Activated T-cell treated with anti-CD3 and anti-CD28 coated beads, Interleukin-2, amount 50 U/mL, for 48 hours (primary cell): ENCODE results near the gene UBE2O.

Source experiments
- DNase-seq, 2 experiments: peaks; one replicate each; pipeline ENCODE4 v3.0.0-alpha.2; 2020

UBE2O gene

GRCh38 chr17:76462556-76463290, 9.8 kb upstream of the UBE2O start:
- DNase-seq: no peak

GRCh38 chr17:76461765-76462555, 9.0 kb upstream of the UBE2O start:
- DNase-seq: no peak

GRCh38 chr17:76459674-76460073, 6.7 kb upstream of the UBE2O start:
- no peak for DNase-seq

- DNase-seq: peak in 1 of 2 experiments; percentile 35
Measured at GRCh38 chr17:76458580-76459490, 5.9 kb upstream of the UBE2O start.

- no peak for DNase-seq
Measured at GRCh38 chr17:76453431-76453743, 435 bp upstream of the UBE2O start.

- DNase-seq: no peak
Measured at GRCh38 chr17:76452127-76452659, 759 bp downstream of the UBE2O start.

GRCh38 chr17:76451506-76451905, 1.4 kb downstream of the UBE2O start:
- no peak for DNase-seq

GRCh38 chr17:76449126-76449525, 3.8 kb downstream of the UBE2O start:
- no peak for DNase-seq

- DNase-seq: no peak
Measured at GRCh38 chr17:76447931-76448652, 4.9 kb downstream of the UBE2O start.

- peak in 1 of 2 experiments; percentile 32 for DNase-seq
Measured at GRCh38 chr17:76446449-76447231, 6.3 kb downstream of the UBE2O start.

- no peak for DNase-seq
Measured at GRCh38 chr17:76445697-76446448, 7.1 kb downstream of the UBE2O start.

- no peak for DNase-seq
Measured at GRCh38 chr17:76444518-76445311, 8.2 kb downstream of the UBE2O start.

GRCh38 chr17:76442341-76443338, 10.3 kb downstream of the UBE2O start:
- DNase-seq: no peak

GRCh38 chr17:76441686-76442340, 11.1 kb downstream of the UBE2O start:
- no peak for DNase-seq

GRCh38 chr17:76440751-76441362, 12.1 kb downstream of the UBE2O start:
- DNase-seq: no peak

GRCh38 chr17:76439314-76439928, 13.5 kb downstream of the UBE2O start:
- DNase-seq: no peak

- no peak for DNase-seq
Measured at GRCh38 chr17:76438906-76439305, 14.0 kb downstream of the UBE2O start.
